Thoracic aorta (tissue), 2 donors: ENCODE data around the gene FBXL5. TPM values are rescaled to one million over a fixed set of nuclear protein-coding genes. Genes with fewer than 3 reads are reported as not detected.

Experiments used
- ATAC-seq: fragments of 150-250 bp; one replicate; pipeline ENCODE4 v1.8.0; 2017; ENCODE audit warnings: low read depth; ENCODE audit not compliant: insufficient number of reproducible peaks, low FRiP score
- DNase-seq: peaks from one replicate; pipeline ENCODE4 v3.0.0-alpha.2; 2020; ENCODE audit warnings: low spot score
- H3K27ac ChIP-seq, 2 donors: fragments of 200-600 bp; sonication (generic); 1 replicate in 1 of 2; 2 replicates in 1 of 2; pipeline ENCODE4 v1.5.1; 2016; ENCODE audit warnings: mild to moderate bottlenecking in 2 of 2, moderate library complexity in 2 of 2
- H3K27me3 ChIP-seq: fragments of 200-600 bp; sonication (generic); replicated peaks from 2 replicates; pipeline ENCODE4 v1.6.0; 2016; ENCODE audit warnings: mild to moderate bottlenecking; ENCODE audit not compliant: insufficient read depth
- H3K36me3 ChIP-seq: fragments of 200-600 bp; sonication (generic); one replicate; pipeline ENCODE4 v1.5.1; 2016
- H3K4me1 ChIP-seq, 2 donors: fragments of 200-600 bp; sonication (generic); 1 replicate in 1 of 2; 2 replicates in 1 of 2; pipeline versions ENCODE4 v1.5.1 to v1.6.0; 2016; ENCODE audit warnings: low read depth in 2 of 2, mild to moderate bottlenecking in 1 of 2; ENCODE audit not compliant: control insufficient read depth in 1 of 2
- H3K4me3 ChIP-seq: fragments of 200-600 bp; sonication (generic); 2 replicates; pipeline ENCODE4 v1.5.1; 2016; ENCODE audit warnings: mild to moderate bottlenecking
- H3K9me3 ChIP-seq: fragments of 200-600 bp; sonication (generic); 2 replicates; pipeline ENCODE4 v1.5.1; 2016
- CTCF ChIP-seq: fragments of 200-600 bp; sonication (generic); IDR thresholded peaks from one replicate; pipeline ENCODE4 v1.5.1; 2019; ENCODE audit warnings: antibody characterized with exemption
- total RNA-seq, 2 donors: library from RNA; depleted of rRNA; stranded (reverse); fragments of >200 nt; gene quantifications; one replicate each; pipeline versions ENCODE4 v1.1.0 to v1.2.3, GENCODE V29; 2016

Gene FBXL5
- total RNA-seq, 2 donors from 2014 or later = 136 to 147 TPM

GRCh38 chr4:15676899-15677298, 21.7 kb upstream of the FBXL5 start:
- H3K27me3 ChIP-seq = no peaks in the 10 kb centered on the region
- DNase-seq (no peak), ATAC-seq (no peak)
- no peak for TF ChIP-seq CTCF
- H3K36me3 ChIP-seq = no peaks in the 10 kb centered on the region
- H3K4me1 ChIP-seq = peaks cover 3% of the 10 kb centered on the region in 2 donors
- H3K4me3 ChIP-seq = no peak overlapping the region
- H3K27ac ChIP-seq = no peak overlapping the region
- no peaks in the 10 kb centered on the region for H3K9me3 ChIP-seq

- no peaks in the 10 kb centered on the region for H3K27me3 ChIP-seq
- DNase-seq (no peak), ATAC-seq (no peak)
- H3K36me3 ChIP-seq = no peaks in the 10 kb centered on the region
- no peak overlapping the region for H3K27ac ChIP-seq
- TF ChIP-seq CTCF = no peak
- no peaks in the 10 kb centered on the region for H3K9me3 ChIP-seq
- H3K4me3 ChIP-seq = no peak overlapping the region
- peaks cover 1% of the 10 kb centered on the region in 2 donors for H3K4me1 ChIP-seq
Measured at GRCh38 chr4:15676039-15676438, 20.9 kb upstream of the FBXL5 start.

- no peak for DNase-seq
- H3K9me3 ChIP-seq = no peaks in the 10 kb centered on the region
- H3K4me3 ChIP-seq = no peak overlapping the region
- no peaks in the 10 kb centered on the region for H3K27me3 ChIP-seq
- no peak for TF ChIP-seq CTCF
- no peak for ATAC-seq
- no peak overlapping the region for H3K27ac ChIP-seq
- no peaks in the 10 kb centered on the region for H3K36me3 ChIP-seq
- peaks cover 0 to under 1% of the 10 kb centered on the region in 2 donors for H3K4me1 ChIP-seq
Measured at GRCh38 chr4:15675356-15675755, 20.2 kb upstream of the FBXL5 start.

GRCh38 chr4:15674926-15675325, 19.8 kb upstream of the FBXL5 start:
- H3K27ac ChIP-seq = no peak overlapping the region
- ATAC-seq (no peak), DNase-seq (no peak)
- no peak overlapping the region for H3K4me3 ChIP-seq
- H3K36me3 ChIP-seq = no peaks in the 10 kb centered on the region
- no peaks in the 10 kb centered on the region for H3K27me3 ChIP-seq
- no peak for TF ChIP-seq CTCF
- H3K4me1 ChIP-seq = peaks cover 0 to 5% of the 10 kb centered on the region in 2 donors
- H3K9me3 ChIP-seq = no peaks in the 10 kb centered on the region

- no peaks in the 10 kb centered on the region for H3K9me3 ChIP-seq
- no peak for DNase-seq
- no peaks in the 10 kb centered on the region for H3K36me3 ChIP-seq
- H3K27ac ChIP-seq = no peak overlapping the region
- no peak for TF ChIP-seq CTCF
- H3K27me3 ChIP-seq = no peaks in the 10 kb centered on the region
- peaks cover 0 to 6% of the 10 kb centered on the region in 2 donors for H3K4me1 ChIP-seq
- H3K4me3 ChIP-seq = no peak overlapping the region
- no peak for ATAC-seq
Measured at GRCh38 chr4:15674046-15674445, 18.9 kb upstream of the FBXL5 start.
